ENCODE data around the gene TMEM121.

TMEM121 gene

GRCh38 chr14:105532735-105533141, 6.4 kb downstream of the TMEM121 start:
- TF ChIP-seq SIN3A (IDR thresholded peaks at IDR 0.05; ENCODE audit: borderline replicate concordance, insufficient read depth, low read length) (no peak), FOXP2 (optimal IDR thresholded peaks at IDR 0.05; ENCODE audit: borderline replicate concordance, extremely low read depth, extremely low read length, insufficient read depth) (no peak), TAF1 (IDR thresholded peaks at IDR 0.05; ENCODE audit: borderline replicate concordance, insufficient read depth, low read length) (no peak), POLR2AphosphoS5 (IDR thresholded peaks at IDR 0.05; ENCODE audit: low read depth, low read length) (no peak)
- TF ChIP-seq, protein P1, sequence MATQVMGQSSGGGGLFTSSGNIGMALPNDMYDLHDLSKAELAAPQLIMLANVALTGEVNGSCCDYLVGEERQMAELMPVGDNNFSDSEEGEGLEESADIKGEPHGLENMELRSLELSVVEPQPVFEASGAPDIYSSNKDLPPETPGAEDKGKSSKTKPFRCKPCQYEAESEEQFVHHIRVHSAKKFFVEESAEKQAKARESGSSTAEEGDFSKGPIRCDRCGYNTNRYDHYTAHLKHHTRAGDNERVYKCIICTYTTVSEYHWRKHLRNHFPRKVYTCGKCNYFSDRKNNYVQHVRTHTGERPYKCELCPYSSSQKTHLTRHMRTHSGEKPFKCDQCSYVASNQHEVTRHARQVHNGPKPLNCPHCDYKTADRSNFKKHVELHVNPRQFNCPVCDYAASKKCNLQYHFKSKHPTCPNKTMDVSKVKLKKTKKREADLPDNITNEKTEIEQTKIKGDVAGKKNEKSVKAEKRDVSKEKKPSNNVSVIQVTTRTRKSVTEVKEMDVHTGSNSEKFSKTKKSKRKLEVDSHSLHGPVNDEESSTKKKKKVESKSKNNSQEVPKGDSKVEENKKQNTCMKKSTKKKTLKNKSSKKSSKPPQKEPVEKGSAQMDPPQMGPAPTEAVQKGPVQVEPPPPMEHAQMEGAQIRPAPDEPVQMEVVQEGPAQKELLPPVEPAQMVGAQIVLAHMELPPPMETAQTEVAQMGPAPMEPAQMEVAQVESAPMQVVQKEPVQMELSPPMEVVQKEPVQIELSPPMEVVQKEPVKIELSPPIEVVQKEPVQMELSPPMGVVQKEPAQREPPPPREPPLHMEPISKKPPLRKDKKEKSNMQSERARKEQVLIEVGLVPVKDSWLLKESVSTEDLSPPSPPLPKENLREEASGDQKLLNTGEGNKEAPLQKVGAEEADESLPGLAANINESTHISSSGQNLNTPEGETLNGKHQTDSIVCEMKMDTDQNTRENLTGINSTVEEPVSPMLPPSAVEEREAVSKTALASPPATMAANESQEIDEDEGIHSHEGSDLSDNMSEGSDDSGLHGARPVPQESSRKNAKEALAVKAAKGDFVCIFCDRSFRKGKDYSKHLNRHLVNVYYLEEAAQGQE (IDR thresholded peaks at IDR 0.05; ENCODE audit: insufficient read depth in 1 of 2, low read depth in 2 of 2, low read length in 2 of 2), result no peak

DNA sequence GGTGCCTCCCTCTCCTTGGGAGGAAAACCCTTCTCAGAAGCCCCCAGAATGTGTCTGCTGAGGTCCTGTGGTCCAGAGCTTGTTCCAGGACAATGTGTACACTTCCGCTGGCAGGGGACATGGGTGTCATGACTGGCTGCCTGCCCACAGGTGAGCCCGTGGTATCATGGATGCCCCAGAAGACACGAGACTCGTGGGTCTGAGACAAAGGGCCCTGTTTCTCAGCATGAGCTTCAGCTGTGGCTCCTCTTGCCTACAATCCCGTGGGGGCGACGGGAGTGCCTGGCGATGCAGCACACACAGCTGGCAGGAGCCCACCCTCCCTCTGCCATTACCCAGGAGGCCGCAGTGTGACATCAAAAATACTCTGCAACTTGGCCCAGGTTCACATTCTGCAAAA, 7.0 kb downstream of the TMEM121 start:
- TF ChIP-seq TAF1 (IDR thresholded peaks at IDR 0.05; ENCODE audit: borderline replicate concordance, insufficient read depth, low read length), result no peak
- TF ChIP-seq FOXP2 (optimal IDR thresholded peaks at IDR 0.05; ENCODE audit: borderline replicate concordance, extremely low read depth, extremely low read length, insufficient read depth), result no peak
- TF ChIP-seq SIN3A (IDR thresholded peaks at IDR 0.05; ENCODE audit: borderline replicate concordance, insufficient read depth, low read length), result no peak
- no peak for TF ChIP-seq POLR2AphosphoS5 (IDR thresholded peaks at IDR 0.05; ENCODE audit: low read depth, low read length)
- TF ChIP-seq, protein P1 (IDR thresholded peaks at IDR 0.05; ENCODE audit: insufficient read depth in 1 of 2, low read depth in 2 of 2, low read length in 2 of 2), result no peak

- TF ChIP-seq, protein P1 (IDR thresholded peaks at IDR 0.05; ENCODE audit: insufficient read depth in 1 of 2, low read depth in 2 of 2, low read length in 2 of 2), result no peak
- TF ChIP-seq TAF1 (IDR thresholded peaks at IDR 0.05; ENCODE audit: borderline replicate concordance, insufficient read depth, low read length), result no peak
- TF ChIP-seq FOXP2 (optimal IDR thresholded peaks at IDR 0.05; ENCODE audit: borderline replicate concordance, extremely low read depth, extremely low read length, insufficient read depth), result no peak
- TF ChIP-seq SIN3A (IDR thresholded peaks at IDR 0.05; ENCODE audit: borderline replicate concordance, insufficient read depth, low read length), result no peak
- TF ChIP-seq POLR2AphosphoS5 (IDR thresholded peaks at IDR 0.05; ENCODE audit: low read depth, low read length), result no peak
Observed at GRCh38 chr14:105533811-105534498, 7.6 kb downstream of the TMEM121 start.

GRCh38 chr14:105534586-105534985, 8.2 kb downstream of the TMEM121 start:
- TF ChIP-seq FOXP2 (optimal IDR thresholded peaks at IDR 0.05; ENCODE audit: borderline replicate concordance, extremely low read depth, extremely low read length, insufficient read depth) (no peak), TAF1 (IDR thresholded peaks at IDR 0.05; ENCODE audit: borderline replicate concordance, insufficient read depth, low read length) (no peak), POLR2AphosphoS5 (IDR thresholded peaks at IDR 0.05; ENCODE audit: low read depth, low read length) (no peak), SIN3A (IDR thresholded peaks at IDR 0.05; ENCODE audit: borderline replicate concordance, insufficient read depth, low read length) (no peak)
- TF ChIP-seq, protein P1 (IDR thresholded peaks at IDR 0.05; ENCODE audit: insufficient read depth in 1 of 2, low read depth in 2 of 2, low read length in 2 of 2), result no peak

All from PFSK-1 (cell line).